ENCODE data around the gene TP53TG5.

GRCh38 chr20:45390931-45391330 is 12.8 kb upstream of the TP53TG5 start:
- no peak for TF ChIP-seq CTCF (IDR thresholded peaks at IDR 0.05)
- no peak for TF ChIP-seq POLR2A (IDR thresholded peaks at IDR 0.05)
